ENCODE data around the gene CDC42SE2.

- no peak for TF ChIP-seq CTCF (IDR thresholded peaks at IDR 0.05)
- no peak for TF ChIP-seq POLR2A (IDR thresholded peaks at IDR 0.05)
Observed at GRCh38 chr5:131277447-131277846, 13.6 kb downstream of the CDC42SE2 start.

All from right lobe of liver (tissue), 4 donors.